NCI-H774 (cell line): ENCODE measurements around the gene KLC3.

Experiments
- DNase-seq: peaks from one replicate; lab custom pipeline; 2025; lab: John Stamatoyannopoulos, UW

KLC3 gene

DNA sequence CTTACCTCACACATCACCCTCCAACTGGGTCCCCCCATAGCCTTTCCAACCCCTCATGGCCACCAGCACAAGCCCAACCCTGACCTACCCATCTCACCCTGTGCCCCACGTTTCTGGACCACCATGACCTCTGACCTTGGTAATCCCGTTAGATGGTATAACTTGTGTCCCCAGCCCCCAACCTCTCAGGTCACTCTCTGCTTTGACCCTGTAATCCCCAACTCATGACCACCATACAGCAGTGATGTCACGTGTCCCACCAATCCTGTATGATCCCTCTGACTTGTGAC is 8.5 kb downstream of the KLC3 start:
- no peak for DNase-seq

DNA sequence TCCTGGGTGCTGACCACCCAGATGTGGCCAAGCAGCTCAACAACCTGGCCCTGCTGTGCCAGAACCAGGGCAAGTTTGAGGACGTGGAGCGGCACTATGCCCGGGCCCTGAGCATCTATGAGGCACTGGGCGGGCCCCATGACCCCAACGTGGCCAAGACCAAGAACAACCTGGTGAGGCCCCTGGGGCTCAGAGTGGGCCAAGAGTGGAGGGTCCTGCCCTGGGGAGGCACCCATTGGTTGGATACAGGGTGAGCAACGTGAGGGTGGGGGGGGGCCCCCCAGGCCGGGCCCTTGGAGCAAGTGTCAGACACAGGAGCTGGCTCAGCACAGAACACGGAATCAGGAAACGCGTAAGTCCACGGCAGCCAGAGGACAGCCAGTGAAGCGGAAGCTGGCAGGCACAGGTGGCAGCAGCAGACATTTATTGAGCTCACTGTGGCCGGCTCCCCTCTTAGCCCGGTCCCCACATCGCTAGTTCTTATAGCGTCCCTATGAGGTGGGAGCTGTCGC is 8.9 kb downstream of the KLC3 start:
- DNase-seq = no peak

DNA sequence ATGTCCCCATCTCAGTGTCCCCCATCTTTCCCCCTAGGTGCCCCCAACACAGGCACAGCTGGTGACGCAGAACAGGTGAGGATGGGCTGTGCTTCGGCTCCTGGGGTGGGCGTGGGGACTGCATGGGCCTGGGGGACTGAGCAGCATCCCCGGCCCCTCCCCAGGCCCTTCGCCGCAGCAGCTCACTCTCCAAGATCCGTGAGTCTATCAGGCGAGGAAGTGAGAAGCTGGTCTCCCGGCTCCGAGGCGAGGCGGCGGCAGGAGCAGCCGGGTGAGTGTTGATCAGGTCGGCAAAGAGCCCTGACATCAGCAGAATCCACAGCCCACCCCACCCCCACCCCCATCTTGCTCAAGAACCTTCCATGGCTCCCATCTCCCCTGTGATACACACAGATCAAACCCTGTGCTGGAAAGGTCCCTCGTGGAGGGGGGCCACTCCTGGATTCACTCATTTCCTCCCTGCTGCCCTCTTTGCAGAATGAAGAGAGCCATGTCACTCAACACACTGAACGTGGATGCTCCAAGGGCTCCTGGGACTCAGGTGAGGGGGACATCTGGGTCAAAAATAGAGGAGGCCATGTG is 10.0 kb downstream of the KLC3 start:
- DNase-seq = no peak

GRCh38 chr19:45351401-45351952 is 10.9 kb downstream of the KLC3 start:
- no peak for DNase-seq

DNA sequence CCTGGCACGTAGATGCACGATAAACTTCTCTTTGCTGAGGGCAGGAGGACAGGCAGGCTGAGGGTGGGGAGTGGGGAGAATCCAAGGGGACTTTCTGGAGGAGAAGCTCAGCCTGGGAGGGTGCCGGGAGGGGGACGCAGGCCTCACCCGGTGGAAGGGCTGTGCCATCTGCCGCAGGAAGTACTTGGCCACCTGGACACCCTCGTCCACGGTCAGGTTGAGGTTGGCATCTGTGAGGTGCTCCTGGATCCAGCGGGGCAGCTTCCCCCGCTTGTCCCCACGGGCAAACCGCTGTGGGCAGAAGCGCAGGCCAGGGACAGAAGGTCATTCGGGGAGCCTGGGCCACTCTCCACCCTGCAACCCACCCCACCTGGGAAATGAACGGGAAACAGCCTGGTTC is 11.5 kb downstream of the KLC3 start:
- DNase-seq = no peak

- no peak for DNase-seq
Observed at GRCh38 chr19:45352471-45352870, 11.9 kb downstream of the KLC3 start.

- no peak for DNase-seq
Observed at GRCh38 chr19:45352914-45353796, 12.6 kb downstream of the KLC3 start.

- no peak for DNase-seq
Observed at GRCh38 chr19:45354241-45354842, 13.8 kb downstream of the KLC3 start.

GRCh38 chr19:45355402-45355801 is 14.9 kb downstream of the KLC3 start:
- no peak for DNase-seq

GRCh38 chr19:45355910-45356309 is 15.4 kb downstream of the KLC3 start:
- DNase-seq = no peak

GRCh38 chr19:45356760-45357444 is 16.4 kb downstream of the KLC3 start:
- DNase-seq = no peak

- no peak for DNase-seq
Observed at GRCh38 chr19:45357445-45357783, 16.9 kb downstream of the KLC3 start.

- no peak for DNase-seq
Observed at GRCh38 chr19:45358213-45358792, 17.8 kb downstream of the KLC3 start.

- no peak for DNase-seq
Observed at GRCh38 chr19:45361608-45362007, 21.1 kb downstream of the KLC3 start.

- no peak for DNase-seq
Observed at GRCh38 chr19:45362291-45362690, 21.7 kb downstream of the KLC3 start.

- no peak for DNase-seq
Observed at GRCh38 chr19:45363861-45364459, 23.4 kb downstream of the KLC3 start.

DNA sequence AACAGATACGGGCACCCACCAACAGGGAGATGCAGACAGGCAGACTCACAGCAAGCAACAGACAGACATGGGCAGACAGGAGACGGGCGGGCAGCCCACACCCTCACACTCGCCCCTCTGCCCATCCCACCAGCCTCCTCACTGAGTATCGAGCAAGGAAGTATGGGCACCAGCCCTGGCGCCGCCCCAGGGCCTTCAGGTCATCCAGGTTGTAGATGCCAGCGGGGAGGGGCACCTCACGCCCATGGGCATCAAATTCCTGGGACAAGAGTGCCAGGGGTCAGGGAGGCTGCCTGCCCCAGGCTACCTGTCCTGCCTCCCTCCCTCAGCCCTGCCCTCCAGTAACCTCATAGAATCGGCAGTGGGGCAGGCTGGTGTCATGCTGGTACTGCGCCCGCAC is 24.1 kb downstream of the KLC3 start:
- no peak for DNase-seq

DNA sequence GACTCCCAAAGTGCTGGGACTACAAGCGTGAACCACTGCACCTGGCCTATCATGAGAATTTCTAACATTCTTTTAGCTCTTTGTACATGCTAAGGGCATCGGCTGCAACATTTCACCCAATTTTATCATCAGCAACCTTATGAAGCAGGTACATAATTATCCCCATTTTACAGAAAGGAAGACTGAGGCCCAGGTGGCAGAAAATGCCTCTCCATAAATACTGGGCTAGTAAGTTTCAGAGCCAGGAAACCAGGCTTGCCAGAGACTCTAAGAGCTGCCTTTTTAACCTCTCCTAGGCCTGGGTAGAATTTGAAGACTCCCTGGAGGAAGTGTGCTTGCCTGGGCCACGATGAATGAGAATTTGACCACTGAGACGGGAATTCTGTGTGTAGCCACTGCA is 27.6 kb downstream of the KLC3 start:
- no peak for DNase-seq

- DNase-seq = no peak
Observed at GRCh38 chr19:45368737-45369340, 28.3 kb downstream of the KLC3 start.

DNA sequence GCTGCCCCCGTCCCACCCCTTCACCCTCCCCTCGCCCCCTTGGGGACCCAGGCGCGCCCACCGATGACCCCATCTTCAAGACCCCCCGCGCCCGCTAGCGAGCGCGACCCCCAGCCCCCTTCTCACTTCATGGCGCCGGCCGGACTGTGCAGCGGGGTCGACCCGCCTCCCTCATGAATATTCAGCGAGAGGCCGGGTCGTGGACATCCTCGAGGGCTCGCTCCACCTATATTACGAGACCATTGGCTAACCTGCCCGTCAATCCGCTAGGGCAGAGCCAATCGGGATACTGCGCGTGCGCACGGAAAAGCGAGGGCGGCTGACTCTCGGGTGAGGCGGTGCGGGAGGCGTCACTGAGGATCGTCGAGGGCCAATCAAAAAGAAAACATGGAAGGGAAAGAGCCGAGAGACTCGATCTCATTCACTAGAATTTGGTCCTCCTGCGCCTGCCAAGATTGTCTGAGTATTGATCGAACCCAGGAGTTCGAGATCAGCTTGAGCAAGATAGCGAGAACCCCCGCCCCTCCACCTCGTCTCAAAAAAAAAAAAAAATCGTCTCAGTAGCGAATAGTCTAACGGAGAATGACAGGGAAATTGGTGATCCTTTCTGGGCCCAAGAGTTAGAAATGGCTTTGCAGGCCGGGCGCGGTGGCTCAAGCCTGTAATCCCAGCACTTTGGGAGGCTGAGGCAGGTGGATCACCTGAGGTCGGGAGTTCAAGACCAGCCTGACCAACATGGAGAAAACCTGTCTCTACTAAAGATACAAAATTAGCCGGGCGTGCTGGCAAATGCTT is 30.1 kb downstream of the KLC3 start, which contains the start of gene ERCC2:
Gene ERCC2, minus strand, starts transcription at position 164 of the 795 bp plus-strand sequence. Its CDS starts 33 bp downstream, at position 131.
- DNase-seq = peak; percentile 99
